ENCODE data around the gene CLPTM1L.
A peak's percentile ranks its signal among the peaks of the same experiment; 100 is the strongest.

CLPTM1L gene

GRCh38 chr5:1344975-1345838 lies at the start of gene CLPTM1L:
Gene CLPTM1L, minus strand, starts transcription at chr5:1345099. Its CDS starts 258 bp downstream, at chr5:1344841.
- peak; percentile 86 for DNase-seq

GRCh38 chr5:1393571-1394501 lies 48.9 kb upstream of the CLPTM1L start:
- no peak for DNase-seq

- no peak for DNase-seq
These were observed 48.1 kb upstream of the CLPTM1L start for GRCh38 chr5:1392801-1393565.

- DNase-seq = no peak
These were observed 47.4 kb upstream of the CLPTM1L start for GRCh38 chr5:1392261-1392660.

- DNase-seq = no peak
These were observed 46.8 kb upstream of the CLPTM1L start for GRCh38 chr5:1391691-1392090.

GRCh38 chr5:1390861-1391600 lies 46.1 kb upstream of the CLPTM1L start:
- DNase-seq = no peak

- DNase-seq = no peak
These were observed 45.4 kb upstream of the CLPTM1L start for GRCh38 chr5:1390333-1390732.

GRCh38 chr5:1388383-1388967 lies 43.6 kb upstream of the CLPTM1L start:
- DNase-seq = no peak

GRCh38 chr5:1387876-1388275 lies 43.0 kb upstream of the CLPTM1L start:
- DNase-seq = no peak

GRCh38 chr5:1387059-1387755 lies 42.3 kb upstream of the CLPTM1L start:
- DNase-seq = no peak

GRCh38 chr5:1386274-1386717 lies 41.4 kb upstream of the CLPTM1L start:
- peak; percentile 44 for DNase-seq

GRCh38 chr5:1385395-1386273 lies 40.7 kb upstream of the CLPTM1L start:
- DNase-seq = peak; percentile 83

- no peak for DNase-seq
These were observed 39.6 kb upstream of the CLPTM1L start for GRCh38 chr5:1384521-1384920.

GRCh38 chr5:1383886-1384401 lies 39.0 kb upstream of the CLPTM1L start:
- DNase-seq = no peak

- no peak for DNase-seq
These were observed 38.4 kb upstream of the CLPTM1L start for GRCh38 chr5:1383344-1383743.

- DNase-seq = no peak
These were observed 37.4 kb upstream of the CLPTM1L start for GRCh38 chr5:1382248-1382700.

GRCh38 chr5:1381370-1382247 lies 36.7 kb upstream of the CLPTM1L start:
- DNase-seq = no peak

- no peak for DNase-seq
These were observed 36.0 kb upstream of the CLPTM1L start for GRCh38 chr5:1380910-1381309.

All from hematopoietic multipotent progenitor cell treated with erythropoietin and hydrocortisone succinate and interleukin-3 and kit ligand, for 8 days (in vitro differentiated cells).